ENCODE results near the gene CELF5.

- no peak for TF ChIP-seq E2F1 (CRISPR knock-in tag; IDR thresholded peaks at IDR 0.05)
- TF ChIP-seq BCL6 (CRISPR knock-in tag; IDR thresholded peaks at IDR 0.05), result no peak
- TF ChIP-seq MAX (CRISPR knock-in tag; IDR thresholded peaks at IDR 0.05), result no peak
- no peak for TF ChIP-seq GTF2F1 (IDR thresholded peaks at IDR 0.05; ENCODE audit: low read depth, low read length)
Observed at GRCh38 chr19:3295581-3295980, 71.1 kb downstream of the CELF5 start.

Measured in K562 (cell line).